ENCODE results near the gene KSR1.

DNA sequence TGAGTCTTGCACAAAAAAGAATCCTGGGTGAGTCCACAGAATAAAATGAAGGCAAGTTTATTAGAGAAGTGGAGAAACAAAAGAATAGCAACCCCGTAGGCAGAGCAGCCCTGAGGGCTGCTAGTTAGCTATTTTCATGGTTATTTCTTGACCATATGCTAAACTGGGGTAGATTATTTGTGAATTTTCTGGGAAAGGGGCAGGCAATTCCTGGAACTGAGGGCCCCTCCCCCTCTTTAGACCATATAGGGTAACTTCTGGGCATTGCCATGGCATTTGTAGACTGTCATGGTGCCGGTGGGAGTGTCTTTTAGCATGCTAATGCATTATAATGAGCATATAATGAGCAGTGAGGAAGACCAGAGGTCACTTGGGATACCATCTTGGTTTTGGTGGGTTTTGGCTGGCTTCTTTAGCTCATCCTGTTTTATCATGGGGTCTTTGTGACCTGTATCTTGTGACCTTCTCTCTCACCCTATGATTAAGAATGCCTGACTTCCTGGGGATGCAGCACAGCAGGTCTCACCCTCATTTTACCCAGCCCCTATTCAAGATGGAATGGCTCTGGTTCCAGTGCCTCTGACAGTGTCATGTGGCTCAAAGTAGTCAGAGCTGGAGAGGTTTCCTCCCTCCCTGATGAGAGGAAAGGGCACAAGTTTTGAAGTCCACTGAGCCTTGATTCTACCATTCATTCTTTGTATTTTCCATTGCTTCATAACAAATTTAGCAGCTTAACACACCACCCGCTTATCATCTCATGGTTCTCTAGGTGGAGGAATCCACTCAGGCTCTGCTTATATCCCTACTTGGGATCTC, 119.1 kb downstream of the KSR1 start:
- TF ChIP-seq TCF12 (IDR thresholded peaks at IDR 0.05; ENCODE audit: low read depth) (no peak), EP300 (IDR thresholded peaks at IDR 0.05; ENCODE audit: borderline replicate concordance) (no peak), FOXM1 (IDR thresholded peaks at IDR 0.05; ENCODE audit: borderline replicate concordance, low read depth) (no peak), RAD21 (IDR thresholded peaks at IDR 0.05; ENCODE audit: low read depth) (no peak), TAF1 (IDR thresholded peaks at IDR 0.05; ENCODE audit: low read depth) (no peak), CEBPB (IDR thresholded peaks at IDR 0.05) (no peak), TEAD4 (IDR thresholded peaks at IDR 0.05) (no peak)
